ENCODE data around the gene CDC42EP5.

GRCh38 chr19:54436031-54436523, 37.0 kb downstream of the CDC42EP5 start:
- TF ChIP-seq POLR2A (IDR thresholded peaks at IDR 0.05) (no peak), CTCF (IDR thresholded peaks at IDR 0.05) (no peak), EP300 (IDR thresholded peaks at IDR 0.05) (no peak), POLR2AphosphoS5 (IDR thresholded peaks at IDR 0.05) (no peak)
